ENCODE results near the gene VPS37C. TPM values are rescaled to one million over a fixed set of nuclear protein-coding genes. Genes with fewer than 3 reads are reported as not detected.

The VPS37C gene
- total and polyA plus RNA-seq, 9 donors, result 7.8 to 25.8 (median 19.7) TPM

GRCh38 chr11:61139387-61139786, 21.8 kb downstream of the VPS37C start:
- Histone ChIP-seq H3K27ac (no peak overlapping the region), H3K36me3 (no peaks in the 10 kb centered on the region), H3K4me1 (ENCODE audit: insufficient read depth) (peaks cover 9% of the 10 kb centered on the region), H3K4me3 (no peak overlapping the region), H3K9me3 (no peaks in the 10 kb centered on the region), H3K27me3 (no peaks in the 10 kb centered on the region)
- intact Hi-C loops (cut with DNase I), result loop anchor here in 1 of 4 donors (10.0 kb wide), 1 partner anchor 365 kb away; no protein-coding TSS in a partner anchor
- TF ChIP-seq CTCF (IDR thresholded peaks at IDR 0.05) (no peak), POLR2A (IDR thresholded peaks at IDR 0.05) (no peak), EP300 (IDR thresholded peaks at IDR 0.05) (no peak)
- 46 to 48% (median 48%) methylated on average over 6 of the region's 6 CpGs for WGBS, 3 donors
- DNase-seq, result peak in 1 of 5 donors; percentile 38

GRCh38 chr11:61138935-61139334, 22.3 kb downstream of the VPS37C start:
- Histone ChIP-seq H3K4me1 (ENCODE audit: insufficient read depth) (peaks cover 9% of the 10 kb centered on the region), H3K27ac (no peak overlapping the region), H3K4me3 (no peak overlapping the region), H3K9me3 (no peaks in the 10 kb centered on the region), H3K36me3 (no peaks in the 10 kb centered on the region), H3K27me3 (no peaks in the 10 kb centered on the region)
- TF ChIP-seq POLR2A (IDR thresholded peaks at IDR 0.05) (no peak), EP300 (IDR thresholded peaks at IDR 0.05) (no peak), CTCF (IDR thresholded peaks at IDR 0.05) (no peak)
- 17 to 29% (median 21%) methylated on average over 7 of the region's 7 CpGs for WGBS, 3 donors
- intact Hi-C loops (cut with DNase I), result loop anchor here in 1 of 4 donors (10.0 kb wide), 1 partner anchor 364 kb away; no protein-coding TSS in a partner anchor
- peak in 1 of 5 donors; percentile 44 for DNase-seq

GRCh38 chr11:61134801-61135257, 26.4 kb downstream of the VPS37C start:
- Histone ChIP-seq H3K9me3 (no peaks in the 10 kb centered on the region), H3K27me3 (no peaks in the 10 kb centered on the region), H3K4me1 (ENCODE audit: insufficient read depth) (peaks cover 4% of the 10 kb centered on the region), H3K27ac (no peak overlapping the region), H3K4me3 (no peak overlapping the region), H3K36me3 (no peaks in the 10 kb centered on the region)
- TF ChIP-seq CTCF (IDR thresholded peaks at IDR 0.05) (no peak), POLR2A (IDR thresholded peaks at IDR 0.05) (no peak), EP300 (IDR thresholded peaks at IDR 0.05) (no peak)
- no peak for DNase-seq
- intact Hi-C loops (cut with DNase I), result loop anchor here in 1 of 4 donors (5.0 to 10.0 kb wide), 2 partner anchors 218 to 360 kb away; no protein-coding TSS in a partner anchor
- WGBS, 3 donors, result 94 to 97% (median 95%) methylated on average over 7 to 12 of the region's 12 CpGs

- Histone ChIP-seq H3K27me3 (no peaks in the 10 kb centered on the region), H3K36me3 (no peaks in the 10 kb centered on the region), H3K27ac (no peak overlapping the region), H3K4me3 (no peak overlapping the region), H3K9me3 (no peaks in the 10 kb centered on the region), H3K4me1 (ENCODE audit: insufficient read depth) (peaks cover 5% of the 10 kb centered on the region)
- DNase-seq, result no peak
- 90 to 94% (median 92%) methylated on average over 18 of the region's 18 CpGs for WGBS, 3 donors
- TF ChIP-seq EP300 (IDR thresholded peaks at IDR 0.05) (no peak), POLR2A (IDR thresholded peaks at IDR 0.05) (no peak)
- intact Hi-C loops (cut with DNase I), result loop anchor here in 1 of 4 donors (5.0 to 10.0 kb wide), 2 partner anchors 217 to 359 kb away; no protein-coding TSS in a partner anchor
These were observed 27.1 kb downstream of the VPS37C start for GRCh38 chr11:61133956-61134662.

GRCh38 chr11:61133145-61133544, 28.1 kb downstream of the VPS37C start:
- H3K36me3 ChIP-seq, result no peaks in the 10 kb centered on the region
- intact Hi-C loops (cut with DNase I), result loop anchor here in 1 of 4 donors (5.0 to 10.0 kb wide), 2 partner anchors 216 to 358 kb away; no protein-coding TSS in a partner anchor
- TF ChIP-seq POLR2A (IDR thresholded peaks at IDR 0.05) (no peak), EP300 (IDR thresholded peaks at IDR 0.05) (no peak), CTCF (IDR thresholded peaks at IDR 0.05) (no peak)
- WGBS, 3 donors, result 89 to 91% (median 90%) methylated on average over 7 of the region's 7 CpGs
- no peak overlapping the region for H3K4me3 ChIP-seq
- H3K4me1 ChIP-seq (ENCODE audit: insufficient read depth), result peaks cover 5% of the 10 kb centered on the region
- no peak for DNase-seq
- H3K27me3 ChIP-seq, result no peaks in the 10 kb centered on the region
- H3K9me3 ChIP-seq, result no peaks in the 10 kb centered on the region
- no peak overlapping the region for H3K27ac ChIP-seq

All from ovary (tissue), 9 donors.